GM18499 (cell line): ENCODE data around the gene TTC28.
"Not testable (repeated sequence)": the region's sequence is repeated elsewhere in the genome, so short reads cannot be mapped to it uniquely, and the experiment has no call there.

Experiments
- ATAC-seq: cut with Tn5 transposase; IDR thresholded peaks from one replicate; pipeline ENCODE4 v1.9.1; 2021; ENCODE audit warnings: moderate number of reproducible peaks; ENCODE audit not compliant: insufficient read depth, unreplicated experiment

The TTC28 gene

DNA sequence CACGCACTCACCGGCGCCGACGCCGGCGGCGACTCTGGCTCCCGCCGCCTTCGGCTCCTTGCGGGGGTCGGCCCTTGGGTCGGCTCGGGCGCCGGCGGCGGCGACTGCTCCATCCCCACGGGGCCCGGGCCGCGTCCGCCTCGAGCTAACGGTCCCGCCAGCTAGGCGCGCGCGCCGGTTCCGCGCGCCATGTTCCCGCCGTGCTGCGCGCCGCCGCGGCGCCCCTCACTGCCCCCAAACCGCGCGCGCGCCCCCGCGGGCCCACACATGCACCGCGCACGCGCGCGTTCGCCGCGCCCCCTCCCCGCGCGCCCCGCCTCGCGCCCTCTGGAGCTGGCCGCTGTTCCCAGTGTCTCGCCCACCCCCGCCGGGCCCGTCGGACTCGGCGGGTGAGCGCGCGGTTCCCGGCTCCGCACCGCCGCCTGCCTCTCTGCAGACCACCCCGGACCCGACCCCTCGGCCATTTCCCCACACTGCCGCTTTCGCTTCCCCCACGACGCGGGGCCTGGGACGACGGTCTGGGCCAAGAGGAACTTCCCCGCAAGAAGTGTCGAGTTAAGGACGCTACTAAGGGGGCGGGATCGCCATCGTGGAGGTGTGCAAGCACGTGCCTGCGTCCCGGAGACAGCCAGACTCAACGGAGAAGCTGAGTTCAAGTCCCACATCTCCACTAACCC, at the start of gene TTC28:
TSS of gene TTC28 (minus strand) at position 230 of the 677 bp plus-strand sequence. CDS start at position 113, 117 bp downstream.
- not testable (repeated sequence) for ATAC-seq

- ATAC-seq = no peak
Observed at GRCh38 chr22:28728621-28729313, 49.1 kb upstream of the TTC28 start.

DNA sequence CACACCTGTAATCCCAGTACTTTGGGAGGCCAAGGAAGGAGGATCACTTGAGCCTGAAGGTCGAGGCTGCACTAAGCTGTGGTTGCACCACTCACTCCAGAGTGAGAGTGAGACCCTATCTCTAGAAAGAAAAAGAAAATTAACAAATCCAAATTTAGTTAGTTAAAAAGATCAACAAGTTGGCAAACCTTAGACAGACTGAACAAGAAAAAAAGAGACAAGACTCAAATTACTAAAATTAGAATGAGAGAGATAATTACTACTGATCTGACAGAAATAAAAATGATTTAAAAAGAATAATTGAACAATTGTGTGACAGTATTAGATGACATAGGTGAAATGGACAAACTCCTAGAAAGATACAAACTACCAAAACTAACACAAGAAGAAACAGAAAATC, 48.4 kb upstream of the TTC28 start:
- no peak for ATAC-seq

DNA sequence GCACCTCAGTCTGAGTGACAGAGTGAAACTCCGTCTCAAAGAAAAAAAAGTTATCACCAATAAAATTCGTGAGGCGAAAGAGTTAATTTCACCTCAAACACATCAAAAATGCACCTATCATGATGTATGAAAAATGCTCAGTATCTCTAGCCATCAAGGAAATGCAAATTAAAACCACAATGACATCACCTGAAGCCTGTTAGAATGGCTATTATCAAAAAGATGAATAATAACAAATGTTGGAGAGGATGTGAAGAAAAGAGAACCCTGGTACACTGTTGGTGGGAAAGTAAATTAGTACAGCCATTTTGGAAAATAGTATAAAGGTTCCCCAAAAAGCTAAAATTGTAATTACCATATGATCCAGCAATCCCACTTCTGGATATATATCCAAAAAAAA, 38.4 kb upstream of the TTC28 start:
- ATAC-seq = no peak

DNA sequence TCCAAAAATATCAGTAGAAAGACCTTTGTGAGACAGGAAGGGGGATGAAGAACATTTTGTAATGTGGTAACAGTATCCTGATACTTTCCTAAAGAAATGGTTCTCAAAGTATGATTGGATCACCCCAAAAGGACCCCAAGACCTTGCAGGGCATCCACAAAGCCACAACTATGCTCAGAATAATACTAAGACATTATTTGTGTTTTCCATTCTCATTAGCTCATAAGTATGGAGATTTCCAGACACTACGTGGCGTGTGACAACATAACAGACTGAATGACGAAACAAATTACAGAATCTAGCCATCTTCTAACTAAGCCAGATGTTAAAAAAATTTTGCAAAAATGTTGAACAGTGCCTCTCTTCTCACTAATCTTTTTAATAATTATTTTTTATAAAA, 37.0 kb upstream of the TTC28 start:
- ATAC-seq = no peak

DNA sequence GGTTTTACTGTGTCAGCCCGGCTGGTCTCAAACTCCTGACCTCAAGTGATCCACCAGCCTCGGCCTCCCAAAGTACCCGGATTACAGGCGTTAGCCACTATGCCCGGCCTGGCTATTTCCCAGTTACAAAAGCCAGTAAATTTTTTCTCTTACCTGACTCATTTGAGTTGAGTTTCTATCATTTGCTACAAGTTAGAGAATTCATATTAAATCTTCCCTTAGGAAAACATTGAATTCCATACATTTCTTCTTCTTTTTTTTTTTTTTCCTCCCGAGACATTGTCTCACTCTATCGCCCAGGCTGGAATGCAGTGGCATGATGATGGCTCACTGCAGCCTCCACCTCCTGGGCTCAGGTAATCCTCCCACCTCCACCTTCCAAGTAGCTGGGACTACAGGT, 36.0 kb upstream of the TTC28 start:
- ATAC-seq = no peak

DNA sequence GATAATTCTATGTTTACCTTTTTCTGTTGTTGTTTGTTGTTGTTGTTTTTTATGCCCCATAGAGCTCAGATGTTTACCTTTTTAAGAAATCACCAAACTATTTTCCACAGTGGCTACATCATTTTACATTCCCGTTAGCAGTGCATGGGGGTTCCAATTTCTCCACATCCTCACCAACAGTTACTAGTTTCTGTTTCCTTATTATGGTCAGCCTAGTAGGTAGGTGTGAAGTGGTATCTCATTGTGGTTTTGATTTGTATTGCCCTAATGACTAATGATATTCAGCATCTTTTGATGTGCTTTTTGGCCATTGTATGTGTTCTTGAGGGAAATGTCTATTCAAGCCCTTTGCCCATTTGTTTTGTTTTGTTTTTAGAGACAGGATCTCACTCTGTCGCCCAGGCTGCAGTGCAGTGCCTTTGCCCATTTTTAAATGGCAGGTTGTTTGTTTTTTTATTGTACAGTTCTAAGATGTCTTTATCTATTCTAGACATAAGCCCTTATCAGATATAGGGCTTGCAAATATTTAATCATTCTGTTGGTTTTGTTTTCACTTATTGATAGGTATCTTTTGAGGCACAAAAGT, 34.5 kb upstream of the TTC28 start:
- no peak for ATAC-seq

- ATAC-seq = no peak
Observed at GRCh38 chr22:28711820-28712777, 32.5 kb upstream of the TTC28 start.

DNA sequence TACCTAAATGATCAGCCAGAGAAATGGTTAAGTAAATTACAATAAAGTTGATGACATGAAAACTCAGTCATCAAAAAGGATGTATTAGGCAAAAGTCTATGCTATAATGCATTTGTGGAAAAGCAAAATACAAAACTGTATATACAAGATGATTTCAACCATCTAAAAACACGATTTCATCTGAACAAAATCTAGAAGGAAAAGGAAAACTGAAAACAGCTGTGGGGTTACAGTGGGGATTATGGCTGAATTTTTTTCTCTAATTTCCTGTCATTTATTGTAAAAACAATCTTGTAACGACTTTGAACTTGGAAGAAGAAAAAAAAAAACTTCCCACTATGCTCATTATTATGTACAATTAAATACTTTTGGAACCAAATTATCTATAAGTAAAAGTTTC, 31.7 kb upstream of the TTC28 start:
- no peak for ATAC-seq

DNA sequence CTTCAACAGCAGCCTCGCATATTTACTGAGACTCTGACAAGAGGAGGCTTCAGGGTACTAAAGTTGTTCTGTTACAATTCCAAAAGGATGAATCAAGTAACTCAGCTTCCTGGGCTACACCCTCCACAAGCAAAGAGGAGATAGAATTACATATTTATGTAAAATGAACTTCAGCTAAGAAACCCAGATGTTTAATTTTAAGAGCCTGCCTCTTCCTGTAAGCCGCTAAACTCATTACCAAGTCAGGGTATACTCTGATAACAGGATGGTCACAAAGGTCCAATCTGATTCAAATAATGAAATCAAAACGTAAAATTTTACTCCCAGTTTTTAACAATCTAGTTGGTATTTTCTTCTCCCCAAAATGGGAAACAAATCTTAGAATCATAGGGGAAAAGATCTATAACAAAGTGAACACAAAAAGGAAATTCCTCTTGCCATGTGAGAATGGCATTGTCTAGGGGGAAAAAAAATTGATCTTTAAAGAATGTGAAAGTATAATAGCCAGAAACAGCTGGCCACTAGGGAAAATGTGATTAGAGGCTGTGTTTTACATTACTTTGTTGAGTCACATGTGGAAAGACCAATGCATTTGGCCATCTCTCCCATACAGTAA, 31.0 kb upstream of the TTC28 start:
- no peak for ATAC-seq

- ATAC-seq = no peak
Observed at GRCh38 chr22:28710107-28710506, 30.5 kb upstream of the TTC28 start.

DNA sequence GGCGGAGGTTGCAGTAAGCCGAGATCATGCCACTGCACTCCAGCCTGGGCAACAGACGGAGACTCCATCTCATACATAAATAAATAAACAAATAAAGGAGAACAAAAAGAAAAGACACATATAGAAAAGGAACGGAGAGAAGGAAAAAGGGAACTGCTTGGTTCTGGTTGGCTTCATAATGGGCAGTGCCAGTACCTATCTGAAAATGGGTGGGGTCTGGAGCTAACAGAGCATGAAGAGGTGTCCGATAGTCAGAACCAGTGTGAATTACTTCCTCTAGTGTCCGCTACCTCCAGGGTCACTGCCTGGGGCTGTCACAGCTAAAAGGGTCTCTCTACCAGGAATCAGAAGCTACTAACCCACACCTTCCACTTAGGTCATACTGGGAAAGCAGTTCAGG, 27.2 kb upstream of the TTC28 start:
- no peak for ATAC-seq

DNA sequence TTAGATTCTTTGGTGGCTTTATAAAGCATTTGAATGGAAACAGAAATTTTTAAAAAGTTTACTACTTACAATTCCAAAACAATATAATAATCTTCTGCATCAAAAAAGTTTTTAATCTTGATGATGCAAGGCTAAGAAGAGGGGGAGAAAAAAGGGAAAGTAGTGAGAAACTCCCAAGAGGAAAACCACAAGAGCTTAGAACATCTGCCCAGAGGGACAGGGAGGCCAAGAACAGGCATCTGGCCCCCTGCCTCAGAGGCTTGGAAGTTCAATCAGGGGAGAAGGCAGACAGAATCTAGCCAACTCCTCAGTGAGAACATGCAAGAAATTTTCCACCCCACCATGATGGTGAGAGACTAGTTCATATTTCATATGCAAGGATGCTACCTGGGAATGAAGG, 23.8 kb upstream of the TTC28 start:
- ATAC-seq = no peak

GRCh38 chr22:28702891-28703290, 23.3 kb upstream of the TTC28 start:
- ATAC-seq = no peak

- not testable (repeated sequence) for ATAC-seq
Observed at GRCh38 chr22:28693041-28693760, 13.6 kb upstream of the TTC28 start.

DNA sequence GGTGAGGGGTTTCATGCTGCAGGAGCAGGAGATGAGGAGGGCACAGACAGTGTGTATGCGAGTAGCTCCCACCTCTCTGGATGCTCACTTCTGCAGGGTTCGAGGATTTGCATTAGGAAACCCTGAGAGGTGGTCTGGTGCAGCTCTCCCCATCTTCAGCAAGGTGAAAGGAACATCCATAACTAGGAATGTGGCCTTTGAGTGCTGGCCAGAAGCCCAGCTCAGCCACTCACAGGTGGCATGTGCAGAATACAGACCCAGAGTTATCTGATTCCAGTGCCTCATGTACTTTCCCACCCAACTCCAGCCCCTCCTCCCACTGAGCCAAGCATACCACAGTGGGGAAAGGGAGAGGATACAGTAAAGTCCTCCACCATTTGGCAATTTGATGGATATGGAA, 10.2 kb upstream of the TTC28 start:
- ATAC-seq = not testable (repeated sequence)

DNA sequence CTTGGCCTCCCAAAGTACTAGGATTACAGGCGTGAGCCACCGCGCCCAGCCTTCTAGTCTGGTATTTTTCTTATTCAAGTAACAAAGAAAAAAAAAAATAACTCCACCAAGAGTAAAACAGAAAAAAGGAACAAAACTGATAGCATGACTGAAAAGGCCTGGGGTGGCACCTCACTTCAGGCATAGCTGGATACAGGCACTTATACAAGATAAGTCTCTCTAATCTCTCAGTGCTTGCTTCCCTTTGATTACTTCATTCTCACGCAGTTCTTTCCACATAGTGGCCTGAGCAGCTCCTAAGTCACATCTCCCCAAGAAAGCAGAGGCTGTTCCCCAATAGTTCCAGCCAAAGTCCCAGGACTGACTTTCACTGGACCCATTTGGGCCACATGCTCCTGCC, 3.3 kb upstream of the TTC28 start:
- not testable (repeated sequence) for ATAC-seq

DNA sequence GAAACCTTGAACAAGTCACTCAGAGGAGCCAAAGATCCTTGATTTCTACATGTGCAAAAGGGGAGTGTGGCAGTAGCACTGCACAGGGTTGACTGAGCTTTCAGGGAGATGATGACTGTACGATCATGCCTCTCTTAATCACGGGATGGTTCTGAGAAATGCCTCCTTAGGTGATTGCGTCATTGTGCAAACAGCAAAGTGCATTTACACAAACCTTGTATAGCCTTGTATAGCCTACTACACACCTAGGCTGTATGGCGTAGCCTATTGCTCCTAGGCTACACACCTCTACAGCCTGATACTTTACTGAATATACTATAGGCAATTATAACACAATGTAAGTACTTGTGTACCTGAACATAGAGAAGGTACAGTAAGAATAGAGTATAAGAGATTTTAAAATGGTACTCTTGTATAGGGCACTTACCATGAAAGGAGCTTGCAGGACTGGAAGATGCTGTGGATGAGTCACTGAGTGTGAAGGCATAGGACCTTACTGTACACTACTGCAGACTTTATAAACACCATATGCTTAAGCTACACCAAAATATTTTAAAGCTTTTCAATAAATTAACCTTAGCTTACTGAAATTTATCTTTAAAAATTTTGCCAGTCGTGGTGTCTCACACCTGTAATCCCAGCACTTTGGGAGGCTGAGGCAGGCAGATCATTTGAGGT, 1.3 kb upstream of the TTC28 start:
- ATAC-seq = not testable (repeated sequence)
